ENCODE results near the gene ENPP3. TPM values are rescaled to one million over a fixed set of nuclear protein-coding genes. Genes with fewer than 3 reads are reported as not detected.

The ENPP3 gene
- total RNA-seq, 2 donors from 2014 or later: not detected

DNA sequence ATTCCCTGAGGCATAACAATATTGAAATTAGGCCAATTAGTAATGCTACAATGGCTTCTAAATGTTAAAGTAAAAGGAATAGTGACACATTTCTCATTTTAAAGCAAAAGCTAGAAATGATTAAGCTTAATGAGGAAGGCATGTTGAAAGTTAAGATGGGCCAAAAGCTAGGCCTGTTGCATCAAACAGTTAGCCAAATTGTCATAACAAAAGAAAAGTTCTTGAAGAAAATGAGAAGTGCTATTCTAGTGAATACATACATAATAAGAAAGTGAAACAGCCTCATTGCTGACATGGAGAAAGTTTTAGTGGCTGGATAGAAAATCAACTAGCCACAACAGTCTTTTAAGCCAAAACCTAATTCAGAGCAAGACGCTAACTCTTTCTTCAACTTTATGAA is 51.2 kb downstream of the ENPP3 start:
- Mint-ChIP-seq H3K4me3 (no peak overlapping the region), H3K27ac (no peak overlapping the region), H3K36me3 (ENCODE audit: low read depth) (no peaks in the 10 kb centered on the region), H3K27me3 (ENCODE audit: insufficient read depth) (peaks cover 2% of the 10 kb centered on the region), H3K4me1 (no peaks in the 10 kb centered on the region), H3K9me3 (no peaks in the 10 kb centered on the region)
- DNase-seq: no peak
- H3K9ac ChIP-seq (ENCODE audit: extremely low read depth, low read length, poor library complexity, severe bottlenecking): no peak overlapping the region
- 92% methylated on average over 1 of the region's 1 CpG; no CpG with 5 or more reads in 1 of the 2 experiments for WGBS, 2 experiments (ENCODE audit: insufficient coverage in 1 of 2, insufficient read length in 1 of 2)
- no peaks in the 10 kb centered on the region for H3K27me3 ChIP-seq (ENCODE audit: control insufficient read depth, insufficient read depth, low read length, poor library complexity, severe bottlenecking)
- no peaks in the 10 kb centered on the region for H3K36me3 ChIP-seq (ENCODE audit: control insufficient read depth, insufficient read depth, low read length)
- H3K4me3 ChIP-seq (ENCODE audit: low read length): no peak overlapping the region
- TF ChIP-seq, protein P1, sequence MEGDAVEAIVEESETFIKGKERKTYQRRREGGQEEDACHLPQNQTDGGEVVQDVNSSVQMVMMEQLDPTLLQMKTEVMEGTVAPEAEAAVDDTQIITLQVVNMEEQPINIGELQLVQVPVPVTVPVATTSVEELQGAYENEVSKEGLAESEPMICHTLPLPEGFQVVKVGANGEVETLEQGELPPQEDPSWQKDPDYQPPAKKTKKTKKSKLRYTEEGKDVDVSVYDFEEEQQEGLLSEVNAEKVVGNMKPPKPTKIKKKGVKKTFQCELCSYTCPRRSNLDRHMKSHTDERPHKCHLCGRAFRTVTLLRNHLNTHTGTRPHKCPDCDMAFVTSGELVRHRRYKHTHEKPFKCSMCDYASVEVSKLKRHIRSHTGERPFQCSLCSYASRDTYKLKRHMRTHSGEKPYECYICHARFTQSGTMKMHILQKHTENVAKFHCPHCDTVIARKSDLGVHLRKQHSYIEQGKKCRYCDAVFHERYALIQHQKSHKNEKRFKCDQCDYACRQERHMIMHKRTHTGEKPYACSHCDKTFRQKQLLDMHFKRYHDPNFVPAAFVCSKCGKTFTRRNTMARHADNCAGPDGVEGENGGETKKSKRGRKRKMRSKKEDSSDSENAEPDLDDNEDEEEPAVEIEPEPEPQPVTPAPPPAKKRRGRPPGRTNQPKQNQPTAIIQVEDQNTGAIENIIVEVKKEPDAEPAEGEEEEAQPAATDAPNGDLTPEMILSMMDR (conservative IDR thresholded peaks at IDR 0.05): no peak
- no peaks in the 10 kb centered on the region for H3K4me1 ChIP-seq (ENCODE audit: control insufficient read depth, insufficient read depth, low read length)
- H3K9me3 ChIP-seq (ENCODE audit: control insufficient read depth, low read length): no peaks in the 10 kb centered on the region
- no peak overlapping the region for H3K27ac ChIP-seq (ENCODE audit: low read depth, low read length)

DNA sequence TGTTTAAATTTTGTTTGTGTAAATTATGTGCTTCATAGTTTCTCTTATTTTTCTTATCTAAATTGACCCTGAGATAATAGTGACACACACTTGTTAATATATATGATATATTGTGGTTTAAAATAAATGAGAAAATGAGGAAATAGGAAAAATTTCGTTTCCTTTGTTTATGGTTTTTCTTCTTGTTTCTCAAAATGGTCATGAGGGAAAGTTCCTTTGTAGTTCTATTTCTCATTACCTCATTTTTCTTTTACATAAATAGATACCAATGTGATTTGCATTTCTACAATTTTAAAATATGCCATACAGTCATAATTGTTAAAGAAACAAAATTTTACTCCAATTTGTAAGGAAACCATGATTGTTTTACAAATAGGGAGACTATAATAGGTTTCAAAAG is 54.9 kb downstream of the ENPP3 start:
- Mint-ChIP-seq H3K27me3 (ENCODE audit: insufficient read depth) (peaks cover 2% of the 10 kb centered on the region), H3K4me3 (no peak overlapping the region), H3K9me3 (no peaks in the 10 kb centered on the region), H3K36me3 (ENCODE audit: low read depth) (no peaks in the 10 kb centered on the region), H3K27ac (no peak overlapping the region), H3K4me1 (peaks cover 3% of the 10 kb centered on the region)
- Histone ChIP-seq H3K4me1 (ENCODE audit: control insufficient read depth, insufficient read depth, low read length) (no peaks in the 10 kb centered on the region), H3K36me3 (ENCODE audit: control insufficient read depth, insufficient read depth, low read length) (no peaks in the 10 kb centered on the region), H3K27ac (ENCODE audit: low read depth, low read length) (no peak overlapping the region), H3K9me3 (ENCODE audit: control insufficient read depth, low read length) (no peaks in the 10 kb centered on the region), H3K27me3 (ENCODE audit: control insufficient read depth, insufficient read depth, low read length, poor library complexity, severe bottlenecking) (no peaks in the 10 kb centered on the region), H3K9ac (ENCODE audit: extremely low read depth, low read length, poor library complexity, severe bottlenecking) (no peak overlapping the region), H3K4me3 (ENCODE audit: low read length) (no peak overlapping the region)
- no peak for DNase-seq
- WGBS, 2 experiments (ENCODE audit: insufficient coverage in 1 of 2, insufficient read length in 1 of 2): 73% methylated on average over 1 of the region's 1 CpG; no CpG with 5 or more reads in 1 of the 2 experiments
- TF ChIP-seq, protein P1 (conservative IDR thresholded peaks at IDR 0.05): no peak

DNA sequence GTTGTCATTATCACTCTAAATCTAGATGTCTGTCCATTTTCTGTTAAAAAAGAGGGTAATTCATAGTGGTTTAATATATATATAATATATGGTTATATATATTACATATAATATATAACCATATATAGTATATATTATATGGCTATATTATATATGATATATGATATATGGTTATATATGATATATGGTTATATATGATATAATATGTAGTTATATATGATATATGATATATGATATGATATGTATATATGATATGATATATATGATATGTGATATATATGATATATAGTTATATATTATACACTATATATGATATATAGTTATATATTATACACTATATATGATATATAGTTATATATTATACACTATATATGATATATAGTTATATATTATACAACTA is 55.5 kb downstream of the ENPP3 start:
- Mint-ChIP-seq H3K27ac (no peak overlapping the region), H3K9me3 (no peaks in the 10 kb centered on the region), H3K36me3 (ENCODE audit: low read depth) (no peaks in the 10 kb centered on the region), H3K4me1 (peaks cover 3% of the 10 kb centered on the region), H3K4me3 (no peak overlapping the region), H3K27me3 (ENCODE audit: insufficient read depth) (peaks cover 2% of the 10 kb centered on the region)
- Histone ChIP-seq H3K9ac (ENCODE audit: extremely low read depth, low read length, poor library complexity, severe bottlenecking) (no peak overlapping the region), H3K36me3 (ENCODE audit: control insufficient read depth, insufficient read depth, low read length) (no peaks in the 10 kb centered on the region), H3K27me3 (ENCODE audit: control insufficient read depth, insufficient read depth, low read length, poor library complexity, severe bottlenecking) (no peaks in the 10 kb centered on the region), H3K4me3 (ENCODE audit: low read length) (no peak overlapping the region), H3K9me3 (ENCODE audit: control insufficient read depth, low read length) (no peaks in the 10 kb centered on the region), H3K27ac (ENCODE audit: low read depth, low read length) (no peak overlapping the region), H3K4me1 (ENCODE audit: control insufficient read depth, insufficient read depth, low read length) (no peaks in the 10 kb centered on the region)
- DNase-seq: no peak
- TF ChIP-seq, protein P1 (conservative IDR thresholded peaks at IDR 0.05): no peak
